ENCODE results near the gene CHST9. TPM values are rescaled to one million over a fixed set of nuclear protein-coding genes. Genes with fewer than 3 reads are reported as not detected.

CHST9 gene
- total and polyA plus RNA-seq, 2 of the 13 experiments (the other 11 are each of a cell fraction or from before 2014, with no cell fraction given) = 3.2 to 9.6 TPM

- Histone ChIP-seq H3K79me2 (ENCODE audit: insufficient read depth, low read length) (no peaks in the 10 kb centered on the region), H3K27me3 (ENCODE audit: control insufficient read depth in 1 of 2, insufficient read depth in 2 of 2, low read length in 2 of 2) (peaks cover 0 to 56% of the 10 kb centered on the region in 2 experiments; a peak in 4 of 5 replicates), H3K4me2 (ENCODE audit: low read depth, low read length) (no peak overlapping the region), H2AFZ (ENCODE audit: low read length) (no peak overlapping the region), H3K4me3 (replicated peaks in 1 of 3; ENCODE audit: insufficient read depth in 1 of 3, low read depth in 2 of 3, low read length in 3 of 3) (no peak overlapping the region), H4K20me1 (ENCODE audit: insufficient read depth, low read length) (no peaks in the 10 kb centered on the region), H3K9me3 (ENCODE audit: low read length) (no peaks in the 10 kb centered on the region), H3K27ac (ENCODE audit: extremely low read length, insufficient read depth, low read length) (no peak overlapping the region), H3K4me1 (ENCODE audit: insufficient read depth, low read length) (no peaks in the 10 kb centered on the region), H3K9ac (ENCODE audit: insufficient read depth, low read depth, low read length) (no peak overlapping the region), H3K36me3 (replicated peaks in 1 of 2; ENCODE audit: control insufficient read depth in 1 of 2, insufficient read depth in 2 of 2, low read length in 2 of 2) (no peaks in the 10 kb centered on the region)
- in situ Hi-C loops (cut with HindIII; ENCODE audit: extremely low pct_ligation_motif_present, low pct_unique_long_range_greater_than_20kb) (no loop called here), intact Hi-C loops (cut with micrococcal nuclease; ENCODE audit: unreplicated experiment) (no loop called here)
- ATAC-seq (no peak), DNase-seq (ENCODE audit: low spot score) (no peak), FAIRE-seq (no peak)
- WGBS (ENCODE audit: low lambda C conversion rate) = 24% methylated on average over 7 of the region's 7 CpGs
- TF ChIP-seq ATF5 (CRISPR knock-in tag; IDR thresholded peaks at IDR 0.05; ENCODE audit: low read depth) = no peak
- TF ChIP-seq POGZ (CRISPR knock-in tag; IDR thresholded peaks at IDR 0.05) = no peak
- no peak for TF ChIP-seq SMAD3 (CRISPR knock-in tag; IDR thresholded peaks at IDR 0.05)
- no peak for TF ChIP-seq ZNF382 (CRISPR knock-in tag; IDR thresholded peaks at IDR 0.05; ENCODE audit: borderline replicate concordance)
- no peak for TF ChIP-seq ZNF672 (CRISPR knock-in tag; IDR thresholded peaks at IDR 0.05)
- TF ChIP-seq GFI1 (CRISPR knock-in tag; IDR thresholded peaks at IDR 0.05; ENCODE audit: borderline replicate concordance) = no peak
- TF ChIP-seq ZNF432 (CRISPR knock-in tag; IDR thresholded peaks at IDR 0.05; ENCODE audit: borderline replicate concordance) = no peak
- ChIA-PET CTCF (ENCODE audit: low intra/inter-chr PET ratio, low total read pairs) (no interaction called here), POLR2A (no interaction called here)
- no TSS peak for BruUV-seq (replicated peaks)
Measured at GRCh38 chr18:26864658-26865057, 320.4 kb downstream of the CHST9 start.

- Histone ChIP-seq H3K27ac (ENCODE audit: extremely low read length, insufficient read depth, low read length) (no peak overlapping the region), H3K9ac (ENCODE audit: insufficient read depth, low read depth, low read length) (no peak overlapping the region), H3K36me3 (replicated peaks in 1 of 2; ENCODE audit: control insufficient read depth in 1 of 2, insufficient read depth in 2 of 2, low read length in 2 of 2) (no peaks in the 10 kb centered on the region), H3K4me1 (ENCODE audit: insufficient read depth, low read length) (no peaks in the 10 kb centered on the region), H2AFZ (ENCODE audit: low read length) (no peak overlapping the region), H3K79me2 (ENCODE audit: insufficient read depth, low read length) (no peaks in the 10 kb centered on the region), H3K4me3 (replicated peaks in 1 of 3; ENCODE audit: insufficient read depth in 1 of 3, low read depth in 2 of 3, low read length in 3 of 3) (no peak overlapping the region), H4K20me1 (ENCODE audit: insufficient read depth, low read length) (no peaks in the 10 kb centered on the region), H3K9me3 (ENCODE audit: low read length) (no peaks in the 10 kb centered on the region), H3K27me3 (ENCODE audit: control insufficient read depth in 1 of 2, insufficient read depth in 2 of 2, low read length in 2 of 2) (peaks cover 0 to 53% of the 10 kb centered on the region in 2 experiments; a peak in 4 of 5 replicates), H3K4me2 (ENCODE audit: low read depth, low read length) (no peak overlapping the region)
- 12% methylated on average over 9 of the region's 9 CpGs for WGBS (ENCODE audit: low lambda C conversion rate)
- in situ Hi-C loops (cut with HindIII; ENCODE audit: extremely low pct_ligation_motif_present, low pct_unique_long_range_greater_than_20kb) (no loop called here), intact Hi-C loops (cut with micrococcal nuclease; ENCODE audit: unreplicated experiment) (no loop called here)
- CTCF ChIA-PET (ENCODE audit: low intra/inter-chr PET ratio, low total read pairs) = no interaction called here
- DNase-seq (ENCODE audit: low spot score) (no peak), FAIRE-seq (no peak), ATAC-seq (no peak)
- POLR2A ChIA-PET = no interaction called here
- no TSS peak for BruUV-seq (replicated peaks)
- TF ChIP-seq RBM39 (IDR thresholded peaks at IDR 0.05; ENCODE audit: low read depth, low read length, poor library complexity, severe bottlenecking) (no peak), ARNT (IDR thresholded peaks at IDR 0.05) (no peak), BRCA1 (CRISPR knock-in tag; IDR thresholded peaks at IDR 0.05) (no peak), SIN3A (IDR thresholded peaks at IDR 0.05; ENCODE audit: borderline replicate concordance, low read depth, low read length) (no peak), E2F5 (CRISPR knock-in tag; conservative IDR thresholded peaks at IDR 0.05) (no peak), ZNF792 (CRISPR knock-in tag; IDR thresholded peaks at IDR 0.05) (no peak), SAFB2 (CRISPR knock-in tag; IDR thresholded peaks at IDR 0.05; ENCODE audit: borderline replicate concordance, low read depth) (no peak), SAP130 (CRISPR knock-in tag; IDR thresholded peaks at IDR 0.05; ENCODE audit: low read depth) (no peak), FOXA1 (IDR thresholded peaks at IDR 0.05) (no peak), FOXA1 (CRISPR knock-in tag; IDR thresholded peaks at IDR 0.05) (no peak), PHF21A (CRISPR knock-in tag; IDR thresholded peaks at IDR 0.05) (no peak)
- TF ChIP-seq, protein P1, sequence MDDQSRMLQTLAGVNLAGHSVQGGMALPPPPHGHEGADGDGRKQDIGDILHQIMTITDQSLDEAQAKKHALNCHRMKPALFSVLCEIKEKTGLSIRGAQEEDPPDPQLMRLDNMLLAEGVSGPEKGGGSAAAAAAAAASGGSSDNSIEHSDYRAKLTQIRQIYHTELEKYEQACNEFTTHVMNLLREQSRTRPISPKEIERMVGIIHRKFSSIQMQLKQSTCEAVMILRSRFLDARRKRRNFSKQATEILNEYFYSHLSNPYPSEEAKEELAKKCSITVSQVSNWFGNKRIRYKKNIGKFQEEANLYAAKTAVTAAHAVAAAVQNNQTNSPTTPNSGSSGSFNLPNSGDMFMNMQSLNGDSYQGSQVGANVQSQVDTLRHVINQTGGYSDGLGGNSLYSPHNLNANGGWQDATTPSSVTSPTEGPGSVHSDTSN (CRISPR knock-in tag; IDR thresholded peaks at IDR 0.05; ENCODE audit: borderline replicate concordance) = no peak
Measured at GRCh38 chr18:26863921-26864497, 321.1 kb downstream of the CHST9 start.
